ENCODE measurements around the gene PLPP3. TPM values are rescaled to one million over a fixed set of nuclear protein-coding genes. Genes with fewer than 3 reads are reported as not detected.

The PLPP3 gene
- total RNA-seq, 1 experiment from 2014 or later: 8.2 TPM

DNA sequence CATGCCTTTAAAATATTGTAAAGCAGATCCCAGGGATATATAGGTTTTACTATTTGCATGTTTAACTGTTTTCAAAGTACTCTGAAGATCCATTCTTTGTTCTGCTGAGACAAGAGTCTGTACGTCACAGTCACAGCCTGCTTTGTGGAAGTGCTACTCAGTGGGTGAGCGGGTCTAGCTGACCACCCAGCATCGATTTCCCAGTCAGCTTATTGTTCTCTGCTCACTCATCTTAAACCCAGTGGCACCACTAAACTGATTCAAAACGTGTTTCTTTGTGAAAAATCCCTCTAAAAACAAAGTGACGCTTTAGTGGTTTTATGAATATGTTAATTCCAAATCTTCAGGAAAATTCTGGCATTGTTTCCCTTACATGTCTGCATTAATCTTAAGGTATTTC lies 12.4 kb downstream of the PLPP3 start:
- TF ChIP-seq SIN3A (IDR thresholded peaks at IDR 0.05; ENCODE audit: borderline replicate concordance, insufficient read depth, low read depth, low read length): no peak
- TF ChIP-seq, protein P1, sequence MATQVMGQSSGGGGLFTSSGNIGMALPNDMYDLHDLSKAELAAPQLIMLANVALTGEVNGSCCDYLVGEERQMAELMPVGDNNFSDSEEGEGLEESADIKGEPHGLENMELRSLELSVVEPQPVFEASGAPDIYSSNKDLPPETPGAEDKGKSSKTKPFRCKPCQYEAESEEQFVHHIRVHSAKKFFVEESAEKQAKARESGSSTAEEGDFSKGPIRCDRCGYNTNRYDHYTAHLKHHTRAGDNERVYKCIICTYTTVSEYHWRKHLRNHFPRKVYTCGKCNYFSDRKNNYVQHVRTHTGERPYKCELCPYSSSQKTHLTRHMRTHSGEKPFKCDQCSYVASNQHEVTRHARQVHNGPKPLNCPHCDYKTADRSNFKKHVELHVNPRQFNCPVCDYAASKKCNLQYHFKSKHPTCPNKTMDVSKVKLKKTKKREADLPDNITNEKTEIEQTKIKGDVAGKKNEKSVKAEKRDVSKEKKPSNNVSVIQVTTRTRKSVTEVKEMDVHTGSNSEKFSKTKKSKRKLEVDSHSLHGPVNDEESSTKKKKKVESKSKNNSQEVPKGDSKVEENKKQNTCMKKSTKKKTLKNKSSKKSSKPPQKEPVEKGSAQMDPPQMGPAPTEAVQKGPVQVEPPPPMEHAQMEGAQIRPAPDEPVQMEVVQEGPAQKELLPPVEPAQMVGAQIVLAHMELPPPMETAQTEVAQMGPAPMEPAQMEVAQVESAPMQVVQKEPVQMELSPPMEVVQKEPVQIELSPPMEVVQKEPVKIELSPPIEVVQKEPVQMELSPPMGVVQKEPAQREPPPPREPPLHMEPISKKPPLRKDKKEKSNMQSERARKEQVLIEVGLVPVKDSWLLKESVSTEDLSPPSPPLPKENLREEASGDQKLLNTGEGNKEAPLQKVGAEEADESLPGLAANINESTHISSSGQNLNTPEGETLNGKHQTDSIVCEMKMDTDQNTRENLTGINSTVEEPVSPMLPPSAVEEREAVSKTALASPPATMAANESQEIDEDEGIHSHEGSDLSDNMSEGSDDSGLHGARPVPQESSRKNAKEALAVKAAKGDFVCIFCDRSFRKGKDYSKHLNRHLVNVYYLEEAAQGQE (IDR thresholded peaks at IDR 0.05; ENCODE audit: insufficient read depth in 1 of 2, low read depth in 2 of 2, low read length in 1 of 2): no peak
- TF ChIP-seq TCF7L2 (IDR thresholded peaks at IDR 0.05; ENCODE audit: low read depth, low read length): no peak
- TF ChIP-seq POLR2AphosphoS5 (IDR thresholded peaks at IDR 0.05; ENCODE audit: low read depth, low read length): no peak
- no peak for TF ChIP-seq CTCF (IDR thresholded peaks at IDR 0.05)
- H3K27me3 ChIP-seq (ENCODE audit: control insufficient read depth, insufficient read depth, low read length): no peaks in the 10 kb centered on the region
- 0 out of 2 replicates have a peak, but pooled peaks cover 8% of the 10 kb centered on the region for H3K4me1 ChIP-seq (ENCODE audit: control insufficient read depth, insufficient read depth, low read length)
- H3K36me3 ChIP-seq (ENCODE audit: control insufficient read depth, insufficient read depth, low read length): no peaks in the 10 kb centered on the region
- DNase-seq (ENCODE audit: low read depth, low spot score) (no peak), ATAC-seq (no peak)
- no peak overlapping the region for H3K27ac ChIP-seq (ENCODE audit: low read length)
- H3K9me3 ChIP-seq (ENCODE audit: control insufficient read depth, insufficient read depth, low read depth, low read length): no peaks in the 10 kb centered on the region
- in situ Hi-C loops (cut with HindIII; ENCODE audit: low pct_unique_long_range_greater_than_20kb, low sequenced_read_pairs) (no loop called here), intact Hi-C loops (cut with micrococcal nuclease; ENCODE audit: unreplicated experiment) (no loop called here)
- BruUV-seq (replicated peaks): no TSS peak
- H3K4me3 ChIP-seq (ENCODE audit: low read depth in 2 of 2, low read length in 2 of 2): no peak overlapping the region
- ChIA-PET CTCF (no interaction called here), POLR2A (no interaction called here)

DNA sequence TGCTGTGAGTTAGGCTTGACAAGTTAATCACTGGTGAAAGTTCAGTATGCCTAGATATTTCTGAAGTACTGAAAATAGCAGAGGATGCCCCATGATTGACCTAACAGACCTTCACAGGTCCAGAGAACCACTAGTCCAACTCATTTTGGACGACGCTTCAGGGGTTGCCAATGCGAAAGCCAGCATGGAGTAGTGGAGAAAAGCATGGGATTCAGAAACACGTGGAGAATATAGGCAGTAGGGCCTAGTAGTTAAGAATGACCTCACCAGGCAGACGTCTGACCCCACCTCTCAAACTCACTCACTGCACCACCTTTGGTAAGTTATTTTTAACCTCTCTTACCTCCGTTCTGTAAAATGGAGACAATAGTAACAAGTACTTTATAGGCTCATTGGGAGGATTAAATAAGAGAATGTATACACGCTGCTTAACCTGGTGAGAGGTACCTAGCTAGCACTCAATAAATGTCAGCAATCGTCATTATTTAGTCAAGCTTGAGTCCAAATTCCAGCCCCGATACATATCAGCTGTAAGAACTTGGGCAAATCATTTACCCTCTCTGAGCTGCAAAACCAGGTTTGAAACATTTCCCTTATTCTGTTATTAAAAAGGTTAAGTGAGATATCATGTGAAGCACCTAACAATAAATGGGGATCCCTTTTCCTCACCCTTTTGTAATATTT lies 13.2 kb downstream of the PLPP3 start:
- in situ Hi-C loops (cut with HindIII; ENCODE audit: low pct_unique_long_range_greater_than_20kb, low sequenced_read_pairs): no loop called here
- intact Hi-C loops (cut with micrococcal nuclease; ENCODE audit: unreplicated experiment): no loop called here
- no peak for DNase-seq (ENCODE audit: low read depth, low spot score)
- no peak for ATAC-seq
- ChIA-PET CTCF (no interaction called here), POLR2A (no interaction called here)
- BruUV-seq (replicated peaks): no TSS peak
- Histone ChIP-seq H3K4me3 (ENCODE audit: low read depth in 2 of 2, low read length in 2 of 2) (no peak overlapping the region), H3K27ac (ENCODE audit: low read length) (no peak overlapping the region), H3K36me3 (ENCODE audit: control insufficient read depth, insufficient read depth, low read length) (no peaks in the 10 kb centered on the region), H3K9me3 (ENCODE audit: control insufficient read depth, insufficient read depth, low read depth, low read length) (no peaks in the 10 kb centered on the region), H3K4me1 (ENCODE audit: control insufficient read depth, insufficient read depth, low read length) (0 out of 2 replicates have a peak, but pooled peaks cover 7% of the 10 kb centered on the region), H3K27me3 (ENCODE audit: control insufficient read depth, insufficient read depth, low read length) (no peaks in the 10 kb centered on the region)
- TF ChIP-seq SIN3A (IDR thresholded peaks at IDR 0.05; ENCODE audit: borderline replicate concordance, insufficient read depth, low read depth, low read length) (no peak), TCF7L2 (IDR thresholded peaks at IDR 0.05; ENCODE audit: low read depth, low read length) (no peak), POLR2AphosphoS5 (IDR thresholded peaks at IDR 0.05; ENCODE audit: low read depth, low read length) (no peak), CTCF (IDR thresholded peaks at IDR 0.05) (no peak)
- TF ChIP-seq, protein P1 (IDR thresholded peaks at IDR 0.05; ENCODE audit: insufficient read depth in 1 of 2, low read depth in 2 of 2, low read length in 1 of 2): no peak
